CD4-positive, alpha-beta memory T cell (primary cell): Measurements from ENCODE around the gene GOPC. TPM values are rescaled to one million over a fixed set of nuclear protein-coding genes. Genes with fewer than 3 reads are reported as not detected.

Experiments used
- CTCF ChIA-PET: fragments of 350-600 bp; sonication (Branson Sonifier 250); formaldehyde crosslinking; loops from one replicate; lab custom pipeline; 2021; ENCODE audit warnings: inconsistent platforms; ENCODE audit not compliant: partially characterized antibody; lab: Charles Lee
- POLR2A ChIA-PET: fragments of 350-600 bp; sonication (Branson Sonifier 250); formaldehyde crosslinking; loops from one replicate; lab custom pipeline; 2021; ENCODE audit not compliant: partially characterized antibody; lab: Charles Lee
- DNase-seq, 5 donors: peaks; one replicate each; pipeline versions ENCODE4 v3.0.0 to v3.0.0-alpha.2; 2020 to 2022; ENCODE audit warnings: mixed read lengths in 1 of 5
- H3K27ac ChIP-seq: one replicate; pipeline ENCODE4 v1.7.0; 2013; ENCODE audit warnings: low read depth, low read length
- H3K27me3 ChIP-seq: 2 replicates; pipeline ENCODE4 v1.7.0; 2013; ENCODE audit warnings: mild to moderate bottlenecking, low read length, moderate library complexity; ENCODE audit not compliant: insufficient read depth
- H3K36me3 ChIP-seq: 2 replicates; pipeline ENCODE4 v1.7.0; 2013; ENCODE audit warnings: mild to moderate bottlenecking, low read length, moderate library complexity; ENCODE audit not compliant: insufficient read depth
- H3K4me1 ChIP-seq: 2 replicates; pipeline ENCODE4 v1.7.0; 2013; ENCODE audit warnings: mild to moderate bottlenecking, low read length, moderate library complexity; ENCODE audit not compliant: insufficient read depth
- H3K4me3 ChIP-seq, 2 donors: one replicate each; pipeline ENCODE4 v1.7.0; 2013; ENCODE audit warnings: low read length in 2 of 2, mild to moderate bottlenecking in 1 of 2
- H3K9me3 ChIP-seq, 2 donors: one replicate each; pipeline ENCODE4 v1.7.0; 2013; ENCODE audit warnings: low read length in 2 of 2, control low read depth in 1 of 2; ENCODE audit not compliant: control insufficient read depth in 1 of 2
- H3K27ac Mint-ChIP-seq, 7 donors: one replicate each; pipeline ENCODE4 v1.8.0; 2020 to 2021; ENCODE audit warnings: mixed read lengths in 7 of 7, mild to moderate bottlenecking in 6 of 7, inconsistent platforms in 3 of 7, moderate library complexity in 3 of 7
- H3K27me3 Mint-ChIP-seq, 2 donors: one replicate each; pipeline ENCODE4 v1.8.0; 2020 to 2021; ENCODE audit warnings: mixed read lengths in 2 of 2
- H3K36me3 Mint-ChIP-seq, 2 donors: one replicate each; pipeline ENCODE4 v1.8.0; 2020 to 2021; ENCODE audit warnings: mixed read lengths in 2 of 2, inconsistent platforms in 1 of 2, mild to moderate bottlenecking in 1 of 2
- H3K4me1 Mint-ChIP-seq, 4 donors: one replicate each; pipeline ENCODE4 v1.8.0; 2020 to 2021; ENCODE audit warnings: mixed read lengths in 4 of 4, mild to moderate bottlenecking in 1 of 4
- H3K4me3 Mint-ChIP-seq, 8 donors: one replicate each; pipeline ENCODE4 v1.8.0; 2020 to 2021; ENCODE audit warnings: mixed read lengths in 8 of 8, mild to moderate bottlenecking in 7 of 8, moderate library complexity in 6 of 8, inconsistent platforms in 3 of 8
- H3K9me3 Mint-ChIP-seq, 8 donors: one replicate each; pipeline ENCODE4 v1.8.0; 2020 to 2021; ENCODE audit warnings: mixed read lengths in 8 of 8, mild to moderate bottlenecking in 5 of 8, inconsistent platforms in 3 of 8, moderate library complexity in 1 of 8
- intact Hi-C: fragments of 100-400 bp; cut with micrococcal nuclease; formaldehyde crosslinking; loops from one replicate; pipeline ENCODE4 v1.15.1; 2023
- polyA plus RNA-seq, 2 donors: library from polyadenylated mRNA; unstranded; fragments of 300-500 nt; fragmentation: Illumina TruSeq; gene quantifications; one replicate each; pipeline ENCODE4 v1.2.3, GENCODE V29; 2021
- total RNA-seq, 2 experiments: library from RNA; stranded (reverse); gene quantifications; one replicate each; pipeline ENCODE4 v1.2.3, GENCODE V29; 2021

The GOPC gene
- total and polyA plus RNA-seq, 4 experiments from 2014 or later, result 14.6 to 37.8 (median 26.6) TPM

GRCh38 chr6:117544716-117545115 lies 57.6 kb downstream of the GOPC start:
- H3K9me3 ChIP-seq, result no peaks in the 10 kb centered on the region
- peaks cover 24% of the 10 kb centered on the region for H3K4me1 ChIP-seq
- peaks cover 15 to 34% (median 27%) of the 10 kb centered on the region in 4 donors for H3K4me1 Mint-ChIP-seq
- H3K27me3 Mint-ChIP-seq, result no peaks in the 10 kb centered on the region
- no peak for DNase-seq
- H3K27me3 ChIP-seq, result no peaks in the 10 kb centered on the region
- H3K36me3 ChIP-seq, result no peaks in the 10 kb centered on the region
- no peaks in the 10 kb centered on the region for H3K9me3 Mint-ChIP-seq
- ChIA-PET CTCF (interaction anchor here (1.8 to 1.9 kb wide), 2 partner anchors 11 to 60 kb away, joined by 6 to 8 read pairs; no protein-coding TSS in a partner anchor), POLR2A (no interaction called here)
- intact Hi-C loops, result loop anchor here (5.0 kb wide), 1 partner anchor 1533 kb away; the partner anchor contains the start of gene FAM184A
- H3K27ac ChIP-seq, result no peak overlapping the region
- no peak overlapping the region for H3K4me3 Mint-ChIP-seq
- H3K27ac Mint-ChIP-seq, result no peak overlapping the region
- peaks cover 0 to 4% of the 10 kb centered on the region in 2 donors for H3K36me3 Mint-ChIP-seq
- no peak overlapping the region for H3K4me3 ChIP-seq

GRCh38 chr6:117542493-117542892 lies 59.8 kb downstream of the GOPC start:
- Histone ChIP-seq H3K27ac (no peak overlapping the region), H3K4me3 (no peak overlapping the region), H3K36me3 (no peaks in the 10 kb centered on the region), H3K27me3 (no peaks in the 10 kb centered on the region), H3K9me3 (no peaks in the 10 kb centered on the region), H3K4me1 (peaks cover 6% of the 10 kb centered on the region)
- ChIA-PET CTCF (no interaction called here), POLR2A (no interaction called here)
- Mint-ChIP-seq H3K27ac (no peak overlapping the region), H3K9me3 (no peaks in the 10 kb centered on the region), H3K4me3 (no peak overlapping the region), H3K4me1 (peaks cover 6 to 15% (median 12%) of the 10 kb centered on the region in 4 donors), H3K27me3 (no peaks in the 10 kb centered on the region), H3K36me3 (peaks cover 0 to 4% of the 10 kb centered on the region in 2 donors)
- DNase-seq, result no peak
- intact Hi-C loops, result no loop called here

DNA sequence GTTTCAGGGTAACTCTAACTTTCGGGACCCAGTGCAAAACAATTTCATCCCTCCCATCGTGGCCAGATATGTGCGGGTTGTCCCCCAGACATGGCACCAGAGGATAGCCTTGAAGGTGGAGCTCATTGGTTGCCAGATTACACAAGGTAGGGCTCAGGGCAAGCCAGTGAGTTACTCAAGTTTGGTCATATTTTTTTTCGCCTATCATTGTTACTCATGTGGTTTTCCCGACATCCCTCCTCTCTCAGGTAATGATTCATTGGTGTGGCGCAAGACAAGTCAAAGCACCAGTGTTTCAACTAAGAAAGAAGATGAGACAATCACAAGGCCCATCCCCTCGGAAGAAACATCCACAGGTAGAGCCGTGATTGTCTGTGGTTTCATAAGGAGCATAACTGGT lies 61.6 kb downstream of the GOPC start:
- no peaks in the 10 kb centered on the region for H3K4me1 ChIP-seq
- ChIA-PET POLR2A (no interaction called here), CTCF (interaction anchor here (0.9 to 1.1 kb wide), 3 partner anchors 9 to 63 kb away, joined by 3 read pairs; no protein-coding TSS in a partner anchor)
- no peaks in the 10 kb centered on the region for H3K27me3 ChIP-seq
- no peaks in the 10 kb centered on the region for H3K9me3 Mint-ChIP-seq
- H3K9me3 ChIP-seq, result no peaks in the 10 kb centered on the region
- H3K27ac ChIP-seq, result no peak overlapping the region
- DNase-seq, result no peak
- H3K27ac Mint-ChIP-seq, result no peak overlapping the region
- H3K27me3 Mint-ChIP-seq, result no peaks in the 10 kb centered on the region
- H3K36me3 ChIP-seq, result no peaks in the 10 kb centered on the region
- H3K36me3 Mint-ChIP-seq, result peaks cover 0 to 4% of the 10 kb centered on the region in 2 donors
- no peaks in the 10 kb centered on the region for H3K4me1 Mint-ChIP-seq
- H3K4me3 ChIP-seq, result no peak overlapping the region
- H3K4me3 Mint-ChIP-seq, result no peak overlapping the region
- intact Hi-C loops, result no loop called here

DNA sequence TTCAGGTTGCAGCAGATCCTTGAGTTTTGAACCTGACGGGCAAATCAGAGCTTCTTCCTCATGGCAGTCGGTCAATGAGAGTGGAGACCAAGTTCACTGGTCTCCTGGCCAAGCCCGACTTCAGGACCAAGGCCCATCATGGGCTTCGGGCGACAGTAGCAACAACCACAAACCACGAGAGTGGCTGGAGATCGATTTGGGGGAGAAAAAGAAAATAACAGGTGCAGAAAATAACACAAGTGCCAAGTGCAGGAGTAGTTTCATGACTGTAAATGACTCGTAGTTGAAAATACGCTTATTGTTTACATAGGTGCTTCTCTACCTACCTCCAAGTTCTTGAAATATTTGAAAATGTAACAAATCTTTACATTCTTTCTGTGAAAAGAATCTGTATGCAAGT lies 63.7 kb downstream of the GOPC start:
- H3K36me3 ChIP-seq, result no peaks in the 10 kb centered on the region
- no peak overlapping the region for H3K4me3 ChIP-seq
- peaks cover 0 to 4% of the 10 kb centered on the region in 2 donors for H3K36me3 Mint-ChIP-seq
- no peaks in the 10 kb centered on the region for H3K9me3 Mint-ChIP-seq
- H3K4me1 ChIP-seq, result no peaks in the 10 kb centered on the region
- no peaks in the 10 kb centered on the region for H3K27me3 ChIP-seq
- H3K27ac Mint-ChIP-seq, result no peak overlapping the region
- no peaks in the 10 kb centered on the region for H3K4me1 Mint-ChIP-seq
- H3K27me3 Mint-ChIP-seq, result peaks cover 0 to 3% of the 10 kb centered on the region in 2 donors
- intact Hi-C loops, result no loop called here
- H3K27ac ChIP-seq, result no peak overlapping the region
- ChIA-PET CTCF (no interaction called here), POLR2A (interaction anchor here (1.3 kb wide), 1 partner anchor 10 kb away, joined by 3 read pairs; no protein-coding TSS in a partner anchor)
- no peaks in the 10 kb centered on the region for H3K9me3 ChIP-seq
- H3K4me3 Mint-ChIP-seq, result no peak overlapping the region
- no peak for DNase-seq

DNA sequence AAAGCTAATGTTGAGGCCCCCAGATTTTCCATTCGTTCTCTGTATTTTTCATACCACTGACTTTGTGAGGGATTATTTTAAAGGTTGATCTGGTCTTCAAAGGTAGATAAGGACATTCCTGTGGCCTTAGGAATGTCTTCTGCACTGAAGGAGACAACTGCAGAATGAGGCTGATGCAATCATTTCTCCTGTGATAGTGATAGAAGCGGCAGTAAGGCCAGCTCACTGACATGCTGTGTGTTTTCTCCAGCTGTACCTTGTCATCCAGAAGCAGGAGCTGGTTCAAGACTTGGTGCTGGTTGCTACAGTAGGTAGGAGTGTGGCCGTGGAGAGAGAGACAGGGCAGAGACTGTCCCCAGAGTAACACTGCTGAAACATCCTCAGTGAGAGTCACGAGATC lies 66.0 kb downstream of the GOPC start:
- Mint-ChIP-seq H3K36me3 (peaks cover 0 to 4% of the 10 kb centered on the region in 2 donors), H3K9me3 (no peaks in the 10 kb centered on the region), H3K27me3 (peaks cover 0 to 3% of the 10 kb centered on the region in 2 donors), H3K4me3 (no peak overlapping the region), H3K27ac (no peak overlapping the region), H3K4me1 (no peaks in the 10 kb centered on the region)
- no peak overlapping the region for H3K4me3 ChIP-seq
- no peaks in the 10 kb centered on the region for H3K9me3 ChIP-seq
- H3K4me1 ChIP-seq, result no peaks in the 10 kb centered on the region
- intact Hi-C loops, result no loop called here
- CTCF ChIA-PET, result interaction anchor here (1.2 kb wide), 1 partner anchor 61 kb away, joined by 3 read pairs; no protein-coding TSS in a partner anchor
- no peak overlapping the region for H3K27ac ChIP-seq
- no peaks in the 10 kb centered on the region for H3K27me3 ChIP-seq
- no peak for DNase-seq
- POLR2A ChIA-PET, result interaction anchor here (1.6 kb wide), 1 partner anchor 12 kb away, joined by 6 read pairs; no protein-coding TSS in a partner anchor
- H3K36me3 ChIP-seq, result no peaks in the 10 kb centered on the region

DNA sequence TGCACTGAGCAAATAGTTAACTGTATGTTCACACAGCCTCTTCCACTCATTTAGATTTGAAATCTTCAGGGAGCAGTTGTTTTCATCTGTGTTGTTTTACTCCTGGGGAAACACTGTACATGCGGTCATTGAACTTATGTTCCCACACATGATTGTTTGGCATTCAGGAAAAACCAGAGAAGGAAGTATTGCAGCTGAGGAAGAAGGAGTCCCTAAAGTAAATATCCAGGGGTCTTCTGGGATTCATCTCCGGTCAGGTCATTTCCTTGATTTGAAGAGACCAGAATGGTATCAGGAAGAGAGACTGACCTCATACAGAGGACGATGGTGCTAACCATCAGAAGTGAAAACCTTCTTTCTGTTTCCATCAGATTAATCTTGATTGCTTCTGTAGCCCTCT lies 67.3 kb downstream of the GOPC start:
- peaks cover 0 to 4% of the 10 kb centered on the region in 2 donors for H3K27me3 Mint-ChIP-seq
- no peaks in the 10 kb centered on the region for H3K9me3 ChIP-seq
- DNase-seq, result no peak
- H3K4me3 Mint-ChIP-seq, result no peak overlapping the region
- no peak overlapping the region for H3K27ac ChIP-seq
- no peaks in the 10 kb centered on the region for H3K4me1 ChIP-seq
- ChIA-PET POLR2A (interaction anchor here (1.6 kb wide), 1 partner anchor 13 kb away, joined by 6 read pairs; no protein-coding TSS in a partner anchor), CTCF (interaction anchor here (1.1 kb wide), 1 partner anchor 9 kb away, joined by 3 read pairs; no protein-coding TSS in a partner anchor)
- peaks cover 0 to under 1% of the 10 kb centered on the region in 2 donors for H3K36me3 Mint-ChIP-seq
- H3K27me3 ChIP-seq, result no peaks in the 10 kb centered on the region
- intact Hi-C loops, result no loop called here
- no peak overlapping the region for H3K4me3 ChIP-seq
- H3K4me1 Mint-ChIP-seq, result no peaks in the 10 kb centered on the region
- no peak overlapping the region for H3K27ac Mint-ChIP-seq
- H3K9me3 Mint-ChIP-seq, result no peaks in the 10 kb centered on the region
- H3K36me3 ChIP-seq, result no peaks in the 10 kb centered on the region

DNA sequence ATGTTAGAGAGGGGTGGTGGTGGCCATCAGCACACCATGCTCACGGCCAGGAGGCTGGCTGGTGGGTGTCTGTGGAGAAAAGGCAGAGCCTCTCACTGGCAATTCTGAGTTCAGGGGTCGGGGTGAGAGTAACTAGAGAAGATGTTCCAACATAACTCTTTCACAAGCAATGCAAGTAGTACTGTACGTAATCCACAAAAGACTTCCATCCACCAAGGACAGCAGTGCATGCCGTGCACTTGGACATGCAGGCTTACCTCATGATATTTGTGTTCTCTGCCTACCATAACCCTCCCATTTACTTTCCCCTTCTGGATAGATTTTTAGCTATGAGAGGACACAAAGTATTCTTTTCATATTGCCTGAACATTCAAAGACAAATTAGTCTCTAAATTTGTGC lies 68.5 kb downstream of the GOPC start:
- no peak for DNase-seq
- Histone ChIP-seq H3K27me3 (no peaks in the 10 kb centered on the region), H3K36me3 (no peaks in the 10 kb centered on the region), H3K27ac (no peak overlapping the region), H3K4me3 (no peak overlapping the region), H3K9me3 (no peaks in the 10 kb centered on the region), H3K4me1 (no peaks in the 10 kb centered on the region)
- no peak overlapping the region for H3K4me3 Mint-ChIP-seq
- H3K9me3 Mint-ChIP-seq, result no peaks in the 10 kb centered on the region
- ChIA-PET POLR2A (no interaction called here), CTCF (no interaction called here)
- no peaks in the 10 kb centered on the region for H3K36me3 Mint-ChIP-seq
- intact Hi-C loops, result no loop called here
- H3K27me3 Mint-ChIP-seq, result peaks cover 0 to 5% of the 10 kb centered on the region in 2 donors
- H3K4me1 Mint-ChIP-seq, result no peaks in the 10 kb centered on the region
- H3K27ac Mint-ChIP-seq, result no peak overlapping the region
